Placental pericyte (primary cell): ENCODE measurements around the gene RAD1. TPM values are rescaled to one million over a fixed set of nuclear protein-coding genes. Genes with fewer than 3 reads are reported as not detected.

Source experiments
- total RNA-seq: library from RNA; depleted of rRNA; stranded (reverse); fragments of >200 nt; gene quantifications from 2 replicates; pipeline ENCODE4 v1.2.3, GENCODE V29; 2012

RAD1 gene, protein sequence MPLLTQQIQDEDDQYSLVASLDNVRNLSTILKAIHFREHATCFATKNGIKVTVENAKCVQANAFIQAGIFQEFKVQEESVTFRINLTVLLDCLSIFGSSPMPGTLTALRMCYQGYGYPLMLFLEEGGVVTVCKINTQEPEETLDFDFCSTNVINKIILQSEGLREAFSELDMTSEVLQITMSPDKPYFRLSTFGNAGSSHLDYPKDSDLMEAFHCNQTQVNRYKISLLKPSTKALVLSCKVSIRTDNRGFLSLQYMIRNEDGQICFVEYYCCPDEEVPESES
- total RNA-seq, result 32.8 and 32.9 TPM in 2 replicates

GRCh38 chr5:34915139-34915855, at the start of gene RAD1, which contains the start of gene BRIX1:
TSS of gene RAD1 (minus strand) at chr5:34915504. CDS start at chr5:34914892, 612 bp downstream.
TSS of gene BRIX1 (plus strand) at chr5:34915711. CDS start at chr5:34915739, 28 bp downstream.

DNA sequence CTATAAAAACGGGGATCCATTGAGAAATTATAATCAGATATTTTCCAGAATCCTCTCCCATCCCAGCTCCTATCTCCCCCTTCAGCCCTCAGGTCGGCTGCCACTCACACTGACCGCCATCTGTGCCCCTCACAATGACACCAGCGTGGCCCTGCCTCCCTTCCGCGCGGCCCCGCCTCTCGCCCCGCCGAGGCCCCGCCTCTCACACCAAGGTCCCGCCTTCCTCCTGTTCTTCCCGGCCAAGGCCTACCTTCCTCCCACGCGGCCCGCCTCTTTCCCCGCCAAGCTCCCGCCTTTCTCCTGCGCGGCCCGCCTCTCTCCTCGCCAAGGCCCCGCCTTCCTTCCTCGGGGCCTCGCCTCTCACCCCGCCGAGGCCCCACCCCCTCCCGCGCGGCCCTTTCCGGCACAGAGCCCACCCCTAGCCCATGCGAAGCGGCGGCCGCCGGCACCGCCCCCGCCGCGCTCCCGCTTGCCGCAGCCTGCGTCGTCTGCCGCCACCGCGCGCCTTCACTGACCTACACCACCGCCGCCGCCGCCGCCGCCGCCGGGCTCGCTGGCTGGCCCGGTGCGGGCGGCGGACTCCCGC, 13.9 kb upstream of the RAD1 start, which contains the start of gene DNAJC21:
DNAJC21 (plus strand) TSS at position 426 of the 586 bp plus-strand sequence. CDS start 261 bp downstream, outside the sequence.

Other genes with a start within 250 kb of the RAD1 start
- not detected in 2 replicates for gene TTC23L, start 76.3 kb downstream of the RAD1 start, total RNA-seq
- gene BRIX1, start 207 bp upstream of the RAD1 start, total RNA-seq, result 46.8 and 51.7 TPM in 2 replicates
- 29.3 and 61.5 TPM in 2 replicates for gene DNAJC21, start 14.1 kb upstream of the RAD1 start, total RNA-seq
- gene AGXT2, start 132.4 kb upstream of the RAD1 start, total RNA-seq, result not detected in 2 replicates